GM19193 (cell line): ENCODE data around the gene C17orf50.

Source experiments
- POLR2A ChIP-seq: IDR thresholded peaks from 4 replicates; pipeline ENCODE4 v1.6.1; 2011; ENCODE audit not compliant: insufficient read depth, insufficient read length; ENCODE audit errors: extremely low read depth

C17orf50 gene

GRCh38 chr17:35807371-35808144, 46.9 kb downstream of the C17orf50 start:
- TF ChIP-seq POLR2A = no peak

DNA sequence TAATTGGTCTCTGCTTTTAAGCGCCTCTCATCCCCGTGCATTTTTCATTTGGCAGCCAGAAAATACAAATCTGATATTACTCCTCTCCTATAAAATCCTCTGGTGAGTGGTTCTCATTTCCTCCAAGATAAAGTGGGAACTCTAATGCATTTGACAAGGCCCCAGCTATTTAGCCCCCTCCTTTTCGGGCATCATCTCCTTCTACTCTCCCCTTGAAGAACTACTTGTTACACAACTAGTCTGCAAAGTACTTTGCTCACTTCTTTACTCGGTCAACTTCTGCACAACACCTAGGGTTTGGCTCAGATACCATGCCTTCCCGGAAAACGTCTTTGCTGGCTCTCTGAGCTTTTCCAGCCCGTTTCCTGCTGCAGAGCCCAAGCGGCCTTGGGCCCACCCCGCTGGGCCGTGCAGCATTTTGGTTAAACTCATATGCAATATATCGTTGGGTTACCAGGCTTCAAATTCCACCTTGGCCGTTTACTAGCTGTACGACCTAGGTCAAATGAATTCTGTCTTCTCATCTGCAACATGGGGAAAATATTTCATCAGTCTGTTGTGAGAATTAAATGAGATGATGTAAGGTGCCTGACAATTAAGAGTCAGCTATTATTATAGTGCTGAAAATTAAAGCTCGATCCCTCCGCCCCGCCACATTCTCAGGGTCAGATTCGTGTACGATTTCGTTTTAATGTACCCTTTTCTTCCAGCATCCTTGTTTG, 47.7 kb downstream of the C17orf50 start:
- no peak for TF ChIP-seq POLR2A

- TF ChIP-seq POLR2A = peak; percentile 99
These were observed 48.5 kb downstream of the C17orf50 start, which contains the start of gene TAF15 for GRCh38 chr17:35808962-35809854. TAF15 (plus strand) TSS chr17:35809484; CDS start chr17:35809570, 86 bp downstream.

GRCh38 chr17:35809855-35810461, 49.3 kb downstream of the C17orf50 start:
- TF ChIP-seq POLR2A = no peak

DNA sequence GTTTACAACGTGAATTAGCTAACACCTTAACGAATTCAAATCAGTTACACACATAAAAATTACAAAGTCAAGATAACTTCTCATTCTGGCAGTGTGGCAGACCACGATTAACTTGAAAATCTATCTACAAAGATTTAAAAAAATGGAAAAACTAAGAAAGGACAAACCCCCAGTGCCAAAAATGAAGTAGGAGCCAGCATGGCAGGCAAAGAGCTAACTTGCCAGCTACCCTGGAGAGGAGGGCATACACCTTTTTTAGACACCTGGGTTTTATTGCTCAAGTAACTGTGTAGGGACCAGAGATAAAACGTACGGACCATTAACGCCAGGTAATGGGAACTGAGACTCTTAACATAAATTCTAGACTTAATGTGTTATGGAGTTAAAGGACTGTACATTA, 51.1 kb downstream of the C17orf50 start:
- TF ChIP-seq POLR2A = no peak

GRCh38 chr17:35812456-35812855, 51.8 kb downstream of the C17orf50 start:
- TF ChIP-seq POLR2A = no peak
